H1 (cell line): ENCODE results near the gene MBNL1.

Experiments used
- BRCA1 ChIP-seq: IDR thresholded peaks from 2 replicates; pipeline ENCODE4 v1.6.1; 2012; ENCODE audit warnings: low read depth, low read length, improper control_type of control experiment
- EP300 ChIP-seq, 2 experiments: IDR thresholded peaks; 1 replicate in 1 of 2; 2 replicates in 1 of 2; pipeline ENCODE4 v1.6.1; 2011 to 2012; ENCODE audit warnings: low read depth in 2 of 2, low read length in 2 of 2, mild to moderate bottlenecking in 2 of 2, borderline replicate concordance in 1 of 2, inconsistent platforms in 1 of 2, moderate library complexity in 1 of 2
- JUND ChIP-seq: IDR thresholded peaks from 2 replicates; pipeline ENCODE4 v1.6.1; 2011; ENCODE audit warnings: mild to moderate bottlenecking, improper control_type of control experiment, low read length
- POLR2A ChIP-seq, 2 experiments: IDR thresholded peaks; 1 replicate in 1 of 2; 2 replicates in 1 of 2; pipeline ENCODE4 v1.6.1; 2011; ENCODE audit warnings: low read depth in 2 of 2, low read length in 2 of 2, mild to moderate bottlenecking in 2 of 2; ENCODE audit errors: control extremely low read depth in 1 of 2
- POLR2AphosphoS5 ChIP-seq: IDR thresholded peaks from 2 replicates; pipeline ENCODE4 v1.6.1; 2011; ENCODE audit warnings: low read depth, low read length
- SP1 ChIP-seq: IDR thresholded peaks from 2 replicates; pipeline ENCODE4 v1.6.1; 2011; ENCODE audit warnings: low read depth, low read length
- SRF ChIP-seq: IDR thresholded peaks from 2 replicates; pipeline ENCODE4 v1.6.1; 2011; ENCODE audit warnings: mild to moderate bottlenecking, low read depth, low read length, moderate library complexity
- TF ChIP-seq, protein P1 (sequence below), 3 experiments: IDR thresholded peaks; 1 replicate in 2 of 3; 2 replicates in 1 of 3; pipeline versions ENCODE4 v1.5.1 to v1.6.1; 2011; ENCODE audit warnings: low read length in 3 of 3, mild to moderate bottlenecking in 3 of 3, inconsistent platforms in 2 of 3, low read depth in 1 of 3, moderate library complexity in 1 of 3; ENCODE audit not compliant: insufficient read depth in 1 of 3; ENCODE audit errors: control extremely low read depth in 1 of 3

DNA sequence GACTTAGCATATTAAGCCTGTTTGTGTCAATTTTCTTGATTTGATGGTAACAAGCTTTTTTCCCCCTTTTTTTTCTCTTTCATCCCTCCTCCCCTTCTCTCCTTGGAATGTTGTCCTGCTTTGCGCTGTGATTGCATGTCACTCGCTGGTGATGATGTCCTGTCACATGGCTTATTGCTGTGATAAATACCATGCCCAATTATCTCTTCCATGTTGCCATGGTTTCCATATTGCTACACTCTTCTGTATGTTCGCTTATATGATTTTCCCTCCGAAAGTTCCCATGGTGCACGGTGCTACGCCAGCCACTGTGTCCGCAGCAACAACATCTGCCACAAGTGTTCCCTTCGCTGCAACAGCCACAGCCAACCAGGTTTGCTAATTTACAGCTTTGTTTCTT is 187.3 kb downstream of the MBNL1 start:
- TF ChIP-seq JUND (no peak), POLR2AphosphoS5 (no peak), POLR2A (IDR thresholded peaks at IDR 0.05; ENCODE audit: control extremely low read depth in 1 of 2, low read depth in 2 of 2, low read length in 2 of 2) (no peak), SRF (no peak), EP300 (IDR thresholded peaks at IDR 0.05; ENCODE audit: borderline replicate concordance in 1 of 2, low read depth in 2 of 2, low read length in 2 of 2) (no peak), BRCA1 (no peak), SP1 (no peak)
- TF ChIP-seq, protein P1, sequence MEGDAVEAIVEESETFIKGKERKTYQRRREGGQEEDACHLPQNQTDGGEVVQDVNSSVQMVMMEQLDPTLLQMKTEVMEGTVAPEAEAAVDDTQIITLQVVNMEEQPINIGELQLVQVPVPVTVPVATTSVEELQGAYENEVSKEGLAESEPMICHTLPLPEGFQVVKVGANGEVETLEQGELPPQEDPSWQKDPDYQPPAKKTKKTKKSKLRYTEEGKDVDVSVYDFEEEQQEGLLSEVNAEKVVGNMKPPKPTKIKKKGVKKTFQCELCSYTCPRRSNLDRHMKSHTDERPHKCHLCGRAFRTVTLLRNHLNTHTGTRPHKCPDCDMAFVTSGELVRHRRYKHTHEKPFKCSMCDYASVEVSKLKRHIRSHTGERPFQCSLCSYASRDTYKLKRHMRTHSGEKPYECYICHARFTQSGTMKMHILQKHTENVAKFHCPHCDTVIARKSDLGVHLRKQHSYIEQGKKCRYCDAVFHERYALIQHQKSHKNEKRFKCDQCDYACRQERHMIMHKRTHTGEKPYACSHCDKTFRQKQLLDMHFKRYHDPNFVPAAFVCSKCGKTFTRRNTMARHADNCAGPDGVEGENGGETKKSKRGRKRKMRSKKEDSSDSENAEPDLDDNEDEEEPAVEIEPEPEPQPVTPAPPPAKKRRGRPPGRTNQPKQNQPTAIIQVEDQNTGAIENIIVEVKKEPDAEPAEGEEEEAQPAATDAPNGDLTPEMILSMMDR (IDR thresholded peaks at IDR 0.05; ENCODE audit: control extremely low read depth in 1 of 3, insufficient read depth in 1 of 3, low read depth in 1 of 3, low read length in 3 of 3), result no peak
